ENCODE data around the gene TMCC3.

- TF ChIP-seq EZH2 (IDR thresholded peaks at IDR 0.05; ENCODE audit: borderline replicate concordance, low read length) (no peak), CTCF (IDR thresholded peaks at IDR 0.05; ENCODE audit: low read length) (no peak)
These were observed 88.4 kb downstream of the TMCC3 start for GRCh38 chr12:94561943-94562411.

All from OCI-LY1 (cell line).